Osteoblast (primary cell): ENCODE data around the gene MISP. TPM values are rescaled to one million over a fixed set of nuclear protein-coding genes. Genes with fewer than 3 reads are reported as not detected.

Experiments
- DNase-seq: peaks from one replicate; pipeline ENCODE4 v3.0.0; 2011; ENCODE audit warnings: low spot score, mixed read lengths; ENCODE audit not compliant: insufficient read length; ENCODE audit errors: missing footprints
- H2AFZ ChIP-seq: 2 replicates; pipeline ENCODE4 v1.6.0; 2011; ENCODE audit warnings: mild to moderate bottlenecking, low read length
- H3K27ac ChIP-seq: 2 replicates; pipeline ENCODE4 v1.5.1; 2011; ENCODE audit warnings: mild to moderate bottlenecking, low read depth, low read length, moderate library complexity
- H3K27me3 ChIP-seq: 2 replicates; pipeline ENCODE4 v1.6.0; 2012; ENCODE audit warnings: mild to moderate bottlenecking, control low read depth, inconsistent platforms, low read length, moderate library complexity; ENCODE audit not compliant: insufficient read depth
- H3K36me3 ChIP-seq: 2 replicates; pipeline ENCODE4 v1.5.1; 2011; ENCODE audit warnings: mild to moderate bottlenecking, low read length, control low read depth, moderate library complexity; ENCODE audit not compliant: insufficient read depth
- H3K4me1 ChIP-seq: 2 replicates; pipeline ENCODE4 v1.5.1; 2011; ENCODE audit warnings: mild to moderate bottlenecking, low read length, control low read depth, moderate library complexity; ENCODE audit not compliant: insufficient read depth
- H3K4me2 ChIP-seq: 2 replicates; pipeline ENCODE4 v1.6.0; 2011; ENCODE audit warnings: mild to moderate bottlenecking, low read length; ENCODE audit not compliant: insufficient read depth
- H3K4me3 ChIP-seq: fragments of 200-600 bp; sonication (generic); 3 replicates; pipeline ENCODE4 v1.5.1; 2012; ENCODE audit warnings: mild to moderate bottlenecking, low read length, inconsistent platforms; ENCODE audit not compliant: insufficient read depth
- H3K79me2 ChIP-seq: 2 replicates; pipeline ENCODE4 v1.6.0; 2012; ENCODE audit warnings: mild to moderate bottlenecking, low read length, control low read depth, inconsistent platforms; ENCODE audit not compliant: insufficient read depth
- H3K9me3 ChIP-seq: 2 replicates; pipeline ENCODE4 v1.5.1; 2011; ENCODE audit warnings: low read depth, low read length, control low read depth
- H4K20me1 ChIP-seq: 2 replicates; pipeline ENCODE4 v1.6.0; 2012; ENCODE audit warnings: mild to moderate bottlenecking, low read length, control low read depth; ENCODE audit not compliant: insufficient read depth
- CTCF ChIP-seq: IDR thresholded peaks from 2 replicates; pipeline ENCODE4 v1.5.1; 2011; ENCODE audit warnings: mild to moderate bottlenecking, low read depth, low read length, moderate library complexity; ENCODE audit errors: extremely low read depth
- total RNA-seq: library from RNA; depleted of rRNA; stranded (reverse); fragments of >200 nt; gene quantifications from 2 replicates; pipeline ENCODE4 v1.2.3, GENCODE V29; 2012

MISP gene
- total RNA-seq, 1 donor, result 0.36 TPM

GRCh38 chr19:798415-799075 is 47.6 kb downstream of the MISP start:
- Histone ChIP-seq H3K9me3 (no peaks in the 10 kb centered on the region), H3K4me1 (peaks cover 41% of the 10 kb centered on the region), H3K4me3 (peak overlapping the region; percentile 85), H3K27ac (peak overlapping the region; percentile 85), H4K20me1 (peaks cover 56% of the 10 kb centered on the region), H2AFZ (no peak overlapping the region), H3K36me3 (peaks cover 36% of the 10 kb centered on the region), H3K79me2 (peaks cover 57% of the 10 kb centered on the region), H3K27me3 (no peaks in the 10 kb centered on the region), H3K4me2 (peak overlapping the region; percentile 88)
- no peak for TF ChIP-seq CTCF
- DNase-seq, result peak; percentile 90

- no peak overlapping the region for H2AFZ ChIP-seq
- H3K27ac ChIP-seq, result peak overlapping the region; percentile 85
- H3K36me3 ChIP-seq, result peaks cover 43% of the 10 kb centered on the region
Observed at GRCh38 chr19:799076-799881, 48.4 kb downstream of the MISP start.

GRCh38 chr19:800360-801029 is 49.6 kb downstream of the MISP start:
- Histone ChIP-seq H3K9me3 (no peaks in the 10 kb centered on the region), H3K27ac (peak overlapping the region; percentile 77), H3K36me3 (peaks cover 55% of the 10 kb centered on the region), H3K27me3 (no peaks in the 10 kb centered on the region), H3K4me1 (peaks cover 41% of the 10 kb centered on the region), H4K20me1 (peaks cover 75% of the 10 kb centered on the region), H3K4me2 (peak overlapping the region; percentile 88), H2AFZ (no peak overlapping the region), H3K4me3 (peak overlapping the region; percentile 85), H3K79me2 (peaks cover 77% of the 10 kb centered on the region)
- TF ChIP-seq CTCF, result no peak
- DNase-seq, result peak; percentile 93

More at GRCh38 chr19:799076-799881, 48.4 kb downstream of the MISP start:
- peaks cover 65% of the 10 kb centered on the region for H3K79me2 ChIP-seq
- peak overlapping the region; percentile 88 for H3K4me2 ChIP-seq
- H3K4me3 ChIP-seq, result peak overlapping the region; percentile 85
- H4K20me1 ChIP-seq, result peaks cover 63% of the 10 kb centered on the region
- peak; percentile 39 for TF ChIP-seq CTCF
- peaks cover 41% of the 10 kb centered on the region for H3K4me1 ChIP-seq
- peak; percentile 90 for DNase-seq
- H3K27me3 ChIP-seq, result no peaks in the 10 kb centered on the region
- H3K9me3 ChIP-seq, result no peaks in the 10 kb centered on the region
